OCI-M2 (cell line): ENCODE results near the gene ADGRL3.
A peak's percentile ranks its signal among the peaks of the same experiment; 100 is the strongest.

Experiments
- DNase-seq: peaks from one replicate; lab custom pipeline; 2025; ENCODE audit not compliant: unreplicated experiment; lab: John Stamatoyannopoulos, UW

The ADGRL3 gene

GRCh38 chr4:61531188-61531587 lies 331.1 kb downstream of the ADGRL3 start:
- DNase-seq, result no peak

GRCh38 chr4:61532336-61533000 lies 332.3 kb downstream of the ADGRL3 start:
- DNase-seq, result no peak

- DNase-seq, result no peak
Observed at GRCh38 chr4:61533140-61533539, 333.0 kb downstream of the ADGRL3 start.

GRCh38 chr4:61540944-61541343 lies 340.8 kb downstream of the ADGRL3 start:
- DNase-seq, result peak; percentile 6

GRCh38 chr4:61541459-61541858 lies 341.3 kb downstream of the ADGRL3 start:
- DNase-seq, result no peak

GRCh38 chr4:61543976-61544375 lies 343.9 kb downstream of the ADGRL3 start:
- no peak for DNase-seq

- DNase-seq, result no peak
Observed at GRCh38 chr4:61545902-61546480, 345.9 kb downstream of the ADGRL3 start.

GRCh38 chr4:61549336-61549735 lies 349.2 kb downstream of the ADGRL3 start:
- DNase-seq, result no peak

- DNase-seq, result no peak
Observed at GRCh38 chr4:61553557-61554125, 353.5 kb downstream of the ADGRL3 start.

- no peak for DNase-seq
Observed at GRCh38 chr4:61555789-61556188, 355.7 kb downstream of the ADGRL3 start.

GRCh38 chr4:61556277-61556676 lies 356.2 kb downstream of the ADGRL3 start:
- DNase-seq, result no peak

GRCh38 chr4:61559396-61559795 lies 359.3 kb downstream of the ADGRL3 start:
- DNase-seq, result no peak

- no peak for DNase-seq
Observed at GRCh38 chr4:61561028-61561427, 360.9 kb downstream of the ADGRL3 start.

GRCh38 chr4:61571761-61572559 lies 371.8 kb downstream of the ADGRL3 start:
- no peak for DNase-seq

- no peak for DNase-seq
Observed at GRCh38 chr4:61575796-61576195, 375.7 kb downstream of the ADGRL3 start.

- DNase-seq, result no peak
Observed at GRCh38 chr4:61579786-61580185, 379.7 kb downstream of the ADGRL3 start.

GRCh38 chr4:61580721-61581377 lies 380.7 kb downstream of the ADGRL3 start:
- no peak for DNase-seq

GRCh38 chr4:61583696-61584095 lies 383.6 kb downstream of the ADGRL3 start:
- no peak for DNase-seq

- no peak for DNase-seq
Observed at GRCh38 chr4:61588621-61589402, 388.7 kb downstream of the ADGRL3 start.

GRCh38 chr4:61590881-61591280 lies 390.8 kb downstream of the ADGRL3 start:
- DNase-seq, result no peak
